UCSD-AML1 (cell line): ENCODE measurements around the gene ZNF189.
A peak's percentile ranks its signal among the peaks of the same experiment; 100 is the strongest.

Experiments
- DNase-seq: peaks from one replicate; lab custom pipeline; 2025; ENCODE audit not compliant: unreplicated experiment; lab: John Stamatoyannopoulos, UW

Gene ZNF189

DNA sequence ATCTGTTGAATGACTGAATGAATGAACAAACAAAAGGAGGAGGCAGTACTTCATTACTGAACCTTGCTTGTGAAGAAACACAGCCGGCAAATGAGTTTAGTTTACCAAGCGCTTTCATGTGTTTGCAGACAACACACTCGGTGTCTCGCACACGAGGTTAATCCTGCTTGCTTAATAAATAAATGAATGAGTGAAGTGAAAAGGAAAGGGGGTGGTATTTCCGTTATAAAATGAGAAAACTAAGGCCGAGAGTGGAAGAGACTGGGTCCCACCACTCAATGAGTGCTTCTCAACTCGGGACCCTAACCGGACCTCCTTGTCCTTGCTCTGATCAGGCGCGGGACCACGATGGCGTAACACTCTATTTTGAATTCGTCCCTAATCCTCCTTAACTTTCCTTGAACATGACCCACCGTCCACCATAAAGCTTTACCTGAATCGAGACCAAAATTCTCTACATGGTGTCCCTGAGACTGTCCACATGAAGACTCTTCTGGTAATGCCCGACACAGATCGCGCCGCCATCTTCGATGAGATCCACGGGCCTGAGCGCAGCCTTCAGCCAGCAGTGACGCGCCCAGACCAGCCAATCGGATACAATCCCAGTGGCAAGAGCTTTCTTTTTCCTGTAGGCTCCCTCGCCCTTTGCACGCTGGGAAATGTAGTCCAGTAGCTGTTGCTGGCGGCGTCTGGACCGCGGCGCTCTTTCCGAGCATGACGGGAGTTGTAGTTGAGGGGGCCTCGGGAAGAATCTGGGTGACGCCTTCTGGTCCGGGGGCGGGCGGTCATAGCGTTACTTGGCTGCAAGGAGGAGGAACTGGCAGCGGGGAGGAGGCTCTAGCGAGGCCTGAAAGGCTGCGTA, at the start of gene ZNF189, which contains the start of gene MRPL50:
TSS of gene ZNF189 (plus strand) at position 784 of the 862 bp plus-strand sequence. CDS start 306 bp downstream, outside the sequence.
TSS of gene MRPL50 (minus strand) at position 551 of the 862 bp plus-strand sequence. CDS start at position 525, 26 bp downstream.
- peak; percentile 97 for DNase-seq

DNA sequence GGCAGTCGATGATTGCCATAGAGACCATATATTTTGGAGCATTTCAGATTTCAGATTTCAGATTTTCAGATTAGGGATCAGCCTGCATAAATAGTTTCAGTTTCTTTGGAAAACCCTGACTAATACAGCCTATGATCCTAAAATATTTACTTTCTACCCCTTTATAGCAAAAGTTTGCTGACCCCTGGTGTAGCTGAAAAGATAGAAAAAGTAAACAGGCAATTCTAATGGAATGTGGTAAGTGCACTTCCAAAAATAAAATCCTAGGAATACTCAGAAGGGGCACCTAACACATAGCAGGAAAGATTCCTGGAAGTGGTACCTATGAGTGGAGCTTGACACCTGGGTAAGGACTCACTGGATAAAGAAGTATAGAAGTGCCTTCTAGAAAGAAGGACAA, 48.4 kb upstream of the ZNF189 start:
- no peak for DNase-seq

DNA sequence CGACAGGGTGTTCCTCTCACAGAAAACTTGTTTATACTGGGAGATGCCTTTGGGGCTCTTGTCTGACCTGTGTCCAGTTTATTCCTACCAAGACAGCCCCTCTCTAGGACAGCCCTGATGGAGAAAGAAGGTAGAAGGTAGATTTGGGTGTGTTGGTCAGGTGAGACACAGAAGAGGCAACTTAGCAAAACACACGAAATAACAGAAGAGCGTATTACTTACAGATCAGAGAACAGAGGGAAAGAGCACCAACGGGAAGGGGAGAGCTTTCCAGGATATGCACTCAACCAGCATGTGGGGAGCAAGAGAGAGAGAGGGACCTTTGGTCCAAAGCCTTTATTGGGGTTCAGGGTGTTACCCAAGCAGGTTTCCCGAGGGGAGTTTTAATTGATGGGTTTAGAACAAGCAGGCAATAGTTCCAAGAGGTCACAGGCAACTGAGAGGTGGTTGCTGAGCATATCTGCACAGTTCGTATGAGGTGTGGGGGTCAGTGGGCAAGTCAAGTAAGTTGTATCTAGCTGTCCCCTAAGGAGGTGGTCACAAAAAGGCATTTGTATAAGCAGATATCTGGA, 45.7 kb upstream of the ZNF189 start:
- no peak for DNase-seq

DNA sequence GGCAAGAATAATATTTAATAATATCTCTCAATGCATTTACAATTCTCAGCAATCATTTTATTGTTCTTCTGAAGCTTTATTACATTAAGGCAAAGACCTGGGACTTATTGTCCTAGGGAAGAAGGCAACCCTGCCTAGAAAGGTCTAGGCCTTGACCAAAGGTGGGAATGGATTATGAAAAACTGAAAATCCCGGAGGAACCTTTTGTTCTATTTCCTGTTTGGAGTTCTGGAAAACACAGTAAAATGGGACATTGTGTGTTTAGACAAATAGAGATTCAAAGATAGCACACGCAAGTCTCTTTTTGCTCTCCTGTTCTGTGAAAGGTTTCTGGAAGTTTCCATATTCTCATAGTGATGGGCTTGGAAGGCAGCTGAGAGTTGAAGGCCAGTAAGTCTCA, 45.0 kb upstream of the ZNF189 start:
- DNase-seq, result no peak

DNA sequence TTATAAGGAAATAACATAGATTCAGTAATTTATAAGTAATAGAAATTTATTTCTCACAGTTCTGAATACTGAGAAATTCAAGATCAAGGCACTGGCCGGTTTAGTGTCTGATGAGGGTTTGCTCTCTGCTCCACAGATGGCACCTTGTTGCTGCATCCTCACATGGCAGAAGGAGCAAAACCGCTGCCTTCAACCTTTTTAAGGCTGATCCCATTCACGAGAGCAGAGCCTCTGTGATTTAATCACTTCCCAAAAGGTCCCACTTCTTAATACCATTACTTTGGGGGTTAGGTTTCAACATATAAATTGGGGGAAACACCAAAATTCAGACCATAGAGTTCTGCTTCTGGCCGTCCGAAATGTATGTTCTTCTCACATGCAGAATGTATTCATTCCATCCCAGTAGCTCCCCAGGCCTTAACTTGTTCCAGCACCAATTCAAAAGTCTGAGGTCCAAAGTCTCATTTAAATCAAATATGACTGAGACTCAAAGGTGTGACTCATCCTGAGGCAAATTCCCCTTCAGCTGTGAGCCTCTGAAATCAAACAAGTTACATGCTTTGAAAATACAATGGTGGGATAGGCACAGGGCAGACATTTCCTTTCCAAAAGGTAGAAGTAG, 44.4 kb upstream of the ZNF189 start:
- DNase-seq, result no peak

DNA sequence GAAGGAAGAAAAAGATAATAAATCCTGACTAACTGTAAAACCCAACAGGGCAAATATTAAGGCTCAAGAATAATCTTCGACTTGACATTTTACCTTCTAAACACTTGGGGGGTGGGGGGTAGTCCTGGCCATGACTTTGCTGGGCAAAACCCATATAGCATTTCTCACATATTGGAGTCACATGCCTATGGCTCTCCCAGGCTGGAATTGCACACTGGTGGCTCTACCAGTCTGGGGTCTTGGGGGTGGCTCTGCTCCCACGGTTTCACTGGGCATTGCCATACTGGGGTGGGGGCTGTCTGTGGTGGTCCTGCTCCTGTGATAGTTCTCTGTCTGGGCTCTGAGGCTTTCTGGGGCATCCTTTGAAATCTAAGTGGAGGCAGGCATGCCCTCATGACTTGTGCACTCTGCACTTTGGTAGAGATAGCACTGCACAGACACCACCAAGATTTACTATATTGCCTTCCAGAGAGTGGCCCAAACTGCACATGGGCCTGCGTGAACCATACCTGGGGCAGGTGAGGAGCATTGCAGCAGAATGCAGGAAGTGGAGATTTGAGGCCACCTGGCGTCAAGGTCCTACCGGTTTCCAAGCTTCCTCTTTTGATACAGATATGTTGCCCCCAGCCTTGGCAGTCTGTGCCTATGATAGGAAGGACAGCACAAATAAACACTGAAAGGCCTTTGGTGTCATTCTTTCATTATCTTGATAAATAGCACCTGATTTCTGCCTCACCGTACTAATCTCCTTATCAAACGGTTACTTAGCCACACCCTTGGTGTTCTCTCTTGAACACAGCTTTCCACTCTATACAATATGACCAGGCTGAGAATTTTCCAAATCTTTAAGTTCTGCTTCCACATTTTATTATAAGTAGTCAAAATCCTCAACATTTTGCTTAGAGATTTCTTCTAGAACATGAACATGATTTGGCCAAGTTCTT, 43.6 kb upstream of the ZNF189 start:
- DNase-seq, result no peak

DNA sequence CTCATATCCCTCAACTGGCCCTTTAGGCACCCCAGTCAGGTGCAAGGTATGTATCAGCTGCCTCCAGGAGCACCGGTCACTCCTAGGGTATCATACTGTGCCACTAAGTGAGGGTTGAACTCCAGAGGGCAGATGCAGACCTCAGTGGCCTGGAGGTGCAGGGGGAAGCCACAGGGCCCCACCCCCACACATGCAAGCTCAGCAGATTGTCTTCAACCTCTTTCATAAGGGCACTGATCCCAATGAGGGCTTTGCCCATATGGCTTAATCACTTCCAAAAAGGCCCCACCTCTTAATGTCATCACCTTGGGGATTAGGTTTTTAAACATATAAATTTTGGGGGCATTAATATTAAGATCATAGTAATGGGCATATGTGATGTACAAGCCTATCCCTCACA, 42.0 kb upstream of the ZNF189 start:
- DNase-seq, result no peak

DNA sequence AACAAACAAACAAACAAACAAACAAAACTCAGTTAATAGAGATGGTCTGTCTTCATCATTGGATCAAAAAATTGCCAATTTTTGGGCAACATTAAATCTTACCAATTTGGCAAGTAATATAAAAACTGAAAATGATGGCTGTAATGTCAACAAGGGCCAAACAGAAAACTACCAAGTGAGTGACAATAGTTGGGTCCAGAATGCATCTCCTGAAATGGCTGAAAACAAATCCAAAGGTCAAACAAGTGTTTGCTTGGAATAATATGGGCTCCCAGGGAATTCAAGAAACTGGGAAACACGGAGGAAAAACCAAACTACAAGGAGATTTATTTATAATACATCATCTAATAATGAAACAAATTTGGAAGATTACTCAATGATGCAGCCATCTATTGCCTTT, 39.0 kb upstream of the ZNF189 start:
- DNase-seq, result no peak

DNA sequence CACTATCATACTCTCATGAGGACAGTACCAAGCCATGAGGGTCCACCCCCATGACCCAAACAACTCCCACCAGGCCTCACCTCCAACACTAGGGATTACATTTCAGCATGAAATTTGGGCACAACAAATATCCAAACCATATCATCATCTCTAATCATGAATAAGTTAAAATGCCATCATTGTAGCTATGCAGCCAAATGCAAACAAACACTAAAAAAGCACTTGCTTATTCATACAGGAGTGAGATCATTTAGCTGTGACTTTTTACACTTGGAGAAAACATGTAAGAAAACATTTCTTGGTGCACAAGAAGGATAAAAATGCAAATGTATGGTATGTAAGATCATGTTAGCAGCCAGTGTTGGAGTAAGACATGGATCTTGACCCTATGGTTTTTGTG, 38.0 kb upstream of the ZNF189 start:
- DNase-seq, result no peak

DNA sequence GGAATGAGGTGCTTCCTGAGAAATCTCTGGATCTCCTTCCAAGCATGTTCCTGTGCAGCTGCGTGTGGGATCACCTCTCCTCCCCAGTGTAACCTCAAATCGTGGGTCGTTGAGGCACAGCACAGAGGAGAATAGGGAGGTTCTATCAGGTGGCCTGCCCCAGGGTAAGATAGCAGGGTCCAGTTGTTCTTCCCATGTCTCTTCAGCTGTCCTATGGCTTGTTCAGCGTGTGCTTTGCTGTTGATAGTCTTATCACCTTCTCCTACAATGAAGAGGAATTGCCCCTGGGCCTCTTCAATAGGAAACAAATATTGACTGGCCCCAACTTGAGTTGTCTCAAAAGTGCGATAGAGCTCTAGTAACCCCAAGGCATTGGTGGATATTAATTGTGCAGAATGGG, 36.2 kb upstream of the ZNF189 start:
- no peak for DNase-seq

DNA sequence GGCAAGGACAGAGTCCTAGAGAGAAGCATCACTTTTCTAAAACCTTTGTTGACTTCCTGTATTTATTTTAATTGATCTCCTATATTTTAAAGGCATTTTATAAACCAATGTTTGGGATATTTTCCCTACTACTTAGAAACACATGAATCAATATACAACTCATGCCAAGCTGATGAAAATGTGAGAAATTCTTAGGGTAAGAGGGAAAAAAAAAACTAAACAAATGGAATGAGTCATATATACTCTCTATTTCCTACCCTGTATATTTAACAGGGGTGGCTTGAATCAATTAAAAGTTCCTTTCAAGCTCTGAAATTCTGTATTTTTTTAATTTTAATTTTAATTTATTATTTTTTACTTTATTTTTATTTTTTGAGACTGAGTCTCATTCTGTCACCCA, 33.5 kb upstream of the ZNF189 start:
- DNase-seq, result no peak

DNA sequence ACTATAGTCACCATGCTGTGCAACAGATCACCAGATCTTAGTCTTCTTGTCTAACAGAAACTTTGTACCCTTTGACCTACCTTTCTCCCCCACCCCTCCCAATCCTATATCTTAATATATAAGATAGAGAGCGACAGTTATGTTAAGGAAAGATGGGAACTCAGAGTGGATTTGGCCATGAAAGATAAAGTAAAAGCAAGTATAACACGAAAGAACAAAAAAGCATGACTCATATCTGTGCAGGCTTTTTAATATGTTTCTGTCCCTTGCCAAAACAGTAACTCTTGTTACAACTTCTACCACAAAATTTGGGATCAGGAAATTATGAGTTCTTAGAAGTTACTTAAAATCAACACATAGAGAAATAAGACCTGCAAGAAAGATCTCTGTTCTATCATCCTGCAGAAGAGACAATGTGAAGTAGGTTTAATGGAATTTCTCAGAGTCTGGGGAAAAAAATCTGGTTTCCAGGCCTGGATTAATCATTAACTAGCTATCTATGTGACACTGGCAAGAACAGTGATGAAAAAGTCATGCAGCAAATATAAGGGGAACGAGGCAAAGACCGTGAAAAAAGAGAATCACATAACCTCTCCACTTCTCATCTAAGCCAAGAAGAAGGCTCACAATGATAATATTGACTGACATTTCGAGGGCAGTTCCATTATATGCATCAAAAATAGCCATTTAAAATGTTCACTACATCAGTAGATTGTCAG, 32.5 kb upstream of the ZNF189 start:
- DNase-seq, result no peak

DNA sequence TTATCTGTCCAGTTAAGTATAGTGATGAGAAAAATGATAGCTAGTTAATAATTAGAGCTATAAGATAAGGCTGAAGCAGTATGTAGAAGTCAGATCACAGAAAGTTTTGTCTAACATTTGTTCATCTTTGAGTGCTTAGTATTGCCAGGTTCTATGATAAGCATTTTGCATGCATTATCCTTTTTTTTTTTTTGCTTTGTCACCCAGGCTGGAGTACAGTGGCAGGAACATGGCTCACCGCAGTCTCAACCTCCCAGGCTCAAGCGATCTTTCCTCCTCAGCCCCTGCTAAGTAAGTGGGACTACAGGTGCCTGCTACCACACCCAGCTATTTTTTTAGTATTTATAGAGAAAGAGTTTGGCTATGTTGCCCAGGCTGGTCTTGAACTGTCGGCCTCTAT, 31.3 kb upstream of the ZNF189 start:
- no peak for DNase-seq

DNA sequence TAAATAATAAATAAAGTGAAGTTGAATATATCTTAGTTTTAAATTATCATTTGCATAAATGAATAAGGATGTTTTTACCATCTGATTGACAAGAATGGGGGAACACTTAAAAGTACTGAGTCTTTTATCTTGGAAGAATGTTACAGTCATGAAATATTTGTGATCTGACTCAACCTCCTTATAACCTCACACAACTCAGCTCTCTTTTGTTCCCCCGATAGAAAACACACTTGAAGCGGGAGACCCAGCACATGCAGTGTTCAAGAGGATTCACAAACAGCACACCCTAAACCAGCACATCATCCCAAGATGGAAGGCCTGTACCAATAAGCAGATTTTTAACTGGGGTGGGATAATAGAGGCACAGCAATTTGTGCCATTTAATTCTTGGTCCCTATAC, 29.4 kb upstream of the ZNF189 start:
- DNase-seq, result no peak

DNA sequence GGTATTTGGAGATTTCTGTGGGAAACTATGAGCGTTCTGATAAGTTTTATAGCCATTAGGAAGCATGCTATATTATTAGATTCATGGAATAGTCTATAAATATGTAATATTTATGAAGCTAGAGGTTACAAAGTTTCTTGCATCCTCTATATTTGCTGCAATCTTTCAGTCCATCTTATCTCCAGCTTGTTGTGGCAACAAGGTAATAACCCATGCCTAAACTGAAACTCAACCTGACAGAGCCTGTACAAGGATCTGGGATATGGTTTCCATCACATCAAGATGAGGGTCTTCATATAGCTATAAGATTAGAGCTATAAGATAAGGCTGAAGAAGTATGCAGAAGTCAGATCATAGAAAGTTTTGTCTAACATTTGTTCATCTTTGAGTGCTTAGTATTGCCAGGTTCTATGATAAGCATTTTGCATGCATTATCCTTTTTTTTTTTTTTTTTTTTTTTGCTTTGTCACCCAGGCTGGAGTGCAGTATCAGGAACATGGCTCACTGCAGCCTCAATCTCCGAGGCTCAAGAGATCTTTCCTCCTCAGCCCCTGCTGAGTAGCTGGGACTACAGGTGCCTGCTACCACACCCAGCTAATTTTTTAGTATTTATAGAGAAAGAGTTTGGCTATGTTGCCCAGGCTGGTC, 28.6 kb upstream of the ZNF189 start:
- no peak for DNase-seq

DNA sequence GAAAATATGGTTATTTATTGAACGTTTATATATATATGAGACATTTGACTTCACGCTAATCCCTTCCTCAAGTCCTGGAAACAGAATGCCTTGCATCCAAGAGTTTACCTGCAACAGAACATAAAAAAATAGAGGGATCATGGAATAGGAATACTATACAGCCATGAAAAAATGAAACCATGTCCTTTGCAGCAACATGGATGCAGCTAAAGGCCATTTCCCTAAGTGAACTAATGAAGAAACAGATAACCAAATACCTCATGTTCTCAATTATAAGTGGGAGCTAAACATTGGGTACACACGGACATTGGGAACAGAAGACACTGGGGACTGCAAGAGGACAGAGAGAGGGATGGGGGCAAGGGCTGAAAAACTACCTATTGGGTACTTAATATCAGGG, 26.8 kb upstream of the ZNF189 start:
- DNase-seq, result no peak

DNA sequence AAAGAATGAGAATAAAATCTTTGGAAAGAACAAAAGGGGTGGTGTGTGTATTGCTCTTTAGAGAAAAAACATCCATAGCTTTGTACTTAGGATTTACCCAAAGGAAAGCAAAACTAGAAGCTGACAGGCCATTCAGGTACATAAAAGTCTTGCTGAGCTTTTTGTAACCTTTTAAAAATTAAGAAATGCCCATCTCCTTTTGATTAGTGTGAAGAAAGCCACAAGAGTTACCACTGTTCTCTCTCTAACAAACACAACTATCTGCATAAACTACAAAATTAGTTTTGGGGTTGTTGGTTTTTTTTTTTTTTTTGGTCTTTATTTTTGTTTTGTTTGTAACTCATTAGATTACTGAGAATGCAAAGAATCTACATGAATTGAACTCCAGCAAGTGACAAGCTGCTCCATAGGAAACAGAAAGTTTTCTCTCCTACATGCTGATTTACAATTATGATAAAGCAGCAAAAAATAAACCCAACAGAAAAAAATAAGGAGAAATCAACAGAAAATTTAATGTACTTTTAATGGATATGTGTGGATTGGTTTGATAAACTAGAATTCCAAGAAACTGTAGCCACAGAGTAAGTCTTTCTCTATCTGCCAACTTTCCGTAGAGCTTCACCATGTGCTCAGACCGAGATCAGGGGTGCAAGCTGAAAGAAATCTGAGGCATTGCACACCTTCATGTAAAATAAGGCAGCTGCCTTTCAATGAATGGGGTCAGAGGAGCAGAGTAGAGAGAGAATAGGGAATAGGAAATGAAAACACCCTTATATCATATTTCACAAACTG, 26.1 kb upstream of the ZNF189 start:
- no peak for DNase-seq

DNA sequence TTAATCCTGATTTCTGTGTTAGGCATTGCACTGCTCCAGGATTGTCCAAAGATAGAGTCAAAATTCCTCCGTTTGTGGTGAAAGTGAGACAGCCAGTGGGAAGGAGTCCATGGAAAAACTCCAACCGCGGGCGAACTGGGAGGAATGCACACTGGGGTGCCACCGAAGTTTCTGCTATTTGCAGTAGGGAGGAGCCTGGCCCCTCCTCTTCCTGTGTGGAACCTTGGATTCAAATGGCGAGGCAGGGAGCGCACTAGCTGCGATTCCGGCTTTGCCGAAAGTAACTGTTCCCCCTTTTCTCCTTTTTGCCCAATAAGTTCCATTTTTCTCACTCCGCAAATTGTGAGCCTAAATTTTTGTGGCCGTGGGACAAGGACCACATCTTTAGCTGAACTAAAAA, 23.1 kb upstream of the ZNF189 start:
- DNase-seq, result no peak
